Neuronal stem cell (in vitro differentiated cells): ENCODE data around the gene PDZRN3.

ENCODE experiments used
- DNase-seq: peaks from one replicate; pipeline ENCODE4 v3.0.0-alpha.2; 2013; ENCODE audit warnings: low spot score
- H2AFZ ChIP-seq: one replicate; pipeline ENCODE4 v1.6.1; 2013; ENCODE audit warnings: mild to moderate bottlenecking, low read length, inconsistent platforms
- H2AK5ac ChIP-seq: 2 replicates; pipeline ENCODE4 v1.6.1; 2013; ENCODE audit warnings: low read depth, mild to moderate bottlenecking, inconsistent platforms, low read length, moderate library complexity, mixed read lengths
- H2BK120ac ChIP-seq: 2 replicates; pipeline ENCODE4 v1.6.1; 2013; ENCODE audit warnings: low read depth, mild to moderate bottlenecking, inconsistent platforms, low read length, moderate library complexity, mixed read lengths
- H2BK12ac ChIP-seq: one replicate; pipeline ENCODE4 v1.6.1; 2013; ENCODE audit warnings: low read length, inconsistent platforms
- H2BK15ac ChIP-seq: 2 replicates; pipeline ENCODE4 v1.6.1; 2013; ENCODE audit warnings: mild to moderate bottlenecking, low read length, inconsistent platforms, mixed read lengths
- H2BK5ac ChIP-seq: one replicate; pipeline ENCODE4 v1.6.1; 2013; ENCODE audit warnings: inconsistent platforms, mild to moderate bottlenecking, low read length, moderate library complexity
- H3K14ac ChIP-seq: one replicate; pipeline ENCODE4 v1.6.1; 2013; ENCODE audit warnings: low read length, inconsistent platforms
- H3K18ac ChIP-seq: 2 replicates; pipeline ENCODE4 v1.6.1; 2013; ENCODE audit warnings: low read length, inconsistent platforms
- H3K23ac ChIP-seq: 2 replicates; pipeline ENCODE4 v1.6.1; 2013; ENCODE audit warnings: low read depth, mild to moderate bottlenecking, mixed read lengths, low read length, inconsistent platforms; ENCODE audit not compliant: poor library complexity
- H3K27ac ChIP-seq: replicated peaks from 3 replicates; pipeline ENCODE4 v1.5.1; 2013; ENCODE audit warnings: low read length, inconsistent platforms
- H3K27me3 ChIP-seq, 3 experiments: 2 replicates each; pipeline ENCODE4 v1.6.1; 2013; ENCODE audit warnings: low read length in 3 of 3, mild to moderate bottlenecking in 2 of 3, inconsistent platforms in 1 of 3, low read depth in 1 of 3, mixed read lengths in 1 of 3, moderate library complexity in 1 of 3; ENCODE audit not compliant: control insufficient read depth in 3 of 3, insufficient read depth in 3 of 3
- H3K36me3 ChIP-seq, 2 donors: replicated peaks in 1 of 2; 2 replicates each; pipeline ENCODE4 v1.6.1; 2013; ENCODE audit warnings: low read length in 2 of 2; ENCODE audit not compliant: control insufficient read depth in 2 of 2, insufficient read depth in 2 of 2
- H3K4ac ChIP-seq: 2 replicates; pipeline ENCODE4 v1.6.1; 2013; ENCODE audit warnings: inconsistent platforms, mild to moderate bottlenecking, low read length, moderate library complexity
- H3K4me1 ChIP-seq, 2 donors: 1 replicate in 1 of 2; 2 replicates in 1 of 2; pipeline ENCODE4 v1.6.1; 2013; ENCODE audit warnings: low read length in 2 of 2, low read depth in 1 of 2; ENCODE audit not compliant: control insufficient read depth in 2 of 2, insufficient read depth in 1 of 2
- H3K4me2 ChIP-seq: one replicate; pipeline ENCODE4 v1.6.1; 2013; ENCODE audit warnings: mild to moderate bottlenecking, low read length, inconsistent platforms; ENCODE audit not compliant: insufficient read depth, poor library complexity, severe bottlenecking
- H3K4me3 ChIP-seq, 2 donors: 2 replicates each; pipeline ENCODE4 v1.5.1; 2013; ENCODE audit warnings: low read length in 2 of 2, mild to moderate bottlenecking in 2 of 2, inconsistent platforms in 1 of 2, moderate library complexity in 1 of 2
- H3K79me1 ChIP-seq: one replicate; pipeline ENCODE4 v1.6.1; 2013; ENCODE audit warnings: low read depth, mild to moderate bottlenecking, inconsistent platforms, low read length, moderate library complexity
- H3K9ac ChIP-seq: one replicate; pipeline ENCODE4 v1.6.1; 2013; ENCODE audit warnings: mild to moderate bottlenecking, low read depth, low read length, inconsistent platforms; ENCODE audit not compliant: poor library complexity
- H3K9me3 ChIP-seq, 2 donors: replicated peaks in 1 of 2; 2 replicates each; pipeline versions ENCODE3 to v1.6.1; 2013; ENCODE audit warnings: low read length in 2 of 2, mild to moderate bottlenecking in 2 of 2, inconsistent platforms in 1 of 2, low read depth in 1 of 2, mixed read lengths in 1 of 2, moderate library complexity in 1 of 2; ENCODE audit not compliant: control insufficient read depth in 2 of 2, insufficient read depth in 1 of 2
- H4K8ac ChIP-seq: one replicate; pipeline ENCODE4 v1.6.1; 2013; ENCODE audit warnings: low read depth, mild to moderate bottlenecking, inconsistent platforms, low read length, moderate library complexity
- H4K91ac ChIP-seq: one replicate; pipeline ENCODE4 v1.6.1; 2013; ENCODE audit warnings: low read length, low read depth, mild to moderate bottlenecking, inconsistent platforms; ENCODE audit not compliant: poor library complexity
- WGBS, 2 donors: extraction: QIAGEN DNeasy Blood & Tissue Kit; methylation state at CpG; one replicate each; pipeline ENCODE4 v1.1.7; 2013; ENCODE audit warnings: missing lambda C conversion rate in 2 of 2, mixed read lengths in 1 of 2; ENCODE audit not compliant: insufficient read length in 2 of 2, insufficient replicate concordance in 1 of 2; ENCODE audit errors: extremely low coverage in 2 of 2; 5-methylcytosine and 5-hydroxymethylcytosine counted together

PDZRN3 gene

GRCh38 chr3:73399666-73400253, 225.0 kb downstream of the PDZRN3 start:
- H3K23ac ChIP-seq, result no peak overlapping the region
- H3K27me3 ChIP-seq, result no peaks in the 10 kb centered on the region
- H3K9me3 ChIP-seq, result no peaks in the 10 kb centered on the region
- WGBS, 2 donors, result no CpG with 5 or more reads among the region's 3 CpGs
- H2AFZ ChIP-seq, result no peak overlapping the region
- no peak overlapping the region for H3K4me3 ChIP-seq
- no peak overlapping the region for H2BK15ac ChIP-seq
- H2BK5ac ChIP-seq, result no peak overlapping the region
- no peak overlapping the region for H3K4me2 ChIP-seq
- no peak overlapping the region for H2BK12ac ChIP-seq
- H3K36me3 ChIP-seq, result peaks cover 0 to 73% of the 10 kb centered on the region in 2 donors
- no peak overlapping the region for H4K91ac ChIP-seq
- no peak overlapping the region for H3K27ac ChIP-seq
- no peak for DNase-seq
- H3K79me1 ChIP-seq, result no peaks in the 10 kb centered on the region
- no peak overlapping the region for H3K9ac ChIP-seq
- no peak overlapping the region for H2BK120ac ChIP-seq
- peaks cover 3 to 14% of the 10 kb centered on the region in 2 donors for H3K4me1 ChIP-seq
- no peak overlapping the region for H2AK5ac ChIP-seq
- no peak overlapping the region for H4K8ac ChIP-seq
- H3K4ac ChIP-seq, result no peak overlapping the region
- H3K14ac ChIP-seq, result no peak overlapping the region
- no peak overlapping the region for H3K18ac ChIP-seq

GRCh38 chr3:73399106-73399505, 225.6 kb downstream of the PDZRN3 start:
- Histone ChIP-seq H4K8ac (no peak overlapping the region), H3K36me3 (peaks cover 0 to 78% of the 10 kb centered on the region in 2 donors), H2BK12ac (no peak overlapping the region), H3K4me3 (no peak overlapping the region), H3K18ac (no peak overlapping the region), H3K14ac (no peak overlapping the region), H2BK5ac (no peak overlapping the region), H3K9ac (no peak overlapping the region), H3K4ac (no peak overlapping the region), H3K27me3 (no peaks in the 10 kb centered on the region), H4K91ac (no peak overlapping the region), H3K79me1 (no peaks in the 10 kb centered on the region), H3K23ac (no peak overlapping the region), H2AFZ (no peak overlapping the region), H3K9me3 (no peaks in the 10 kb centered on the region), H2BK15ac (no peak overlapping the region), H2AK5ac (no peak overlapping the region), H3K4me1 (peaks cover 1 to 10% of the 10 kb centered on the region in 2 donors), H3K4me2 (no peak overlapping the region), H2BK120ac (no peak overlapping the region), H3K27ac (no peak overlapping the region)
- WGBS, 2 donors, result no CpG with 5 or more reads among the region's 3 CpGs
- DNase-seq, result no peak

GRCh38 chr3:73398084-73398483, 226.7 kb downstream of the PDZRN3 start:
- no peaks in the 10 kb centered on the region for H3K79me1 ChIP-seq
- WGBS, 2 donors, result no CpG with 5 or more reads among the region's 8 CpGs
- H3K4me3 ChIP-seq, result no peak overlapping the region
- no peak overlapping the region for H4K91ac ChIP-seq
- H3K27me3 ChIP-seq, result no peaks in the 10 kb centered on the region
- H2BK120ac ChIP-seq, result no peak overlapping the region
- H2BK12ac ChIP-seq, result no peak overlapping the region
- H3K9me3 ChIP-seq, result no peaks in the 10 kb centered on the region
- no peak overlapping the region for H2AFZ ChIP-seq
- H3K4me2 ChIP-seq, result no peak overlapping the region
- H3K4ac ChIP-seq, result no peak overlapping the region
- H3K18ac ChIP-seq, result peak overlapping the region; percentile 3
- H2AK5ac ChIP-seq, result no peak overlapping the region
- H2BK5ac ChIP-seq, result no peak overlapping the region
- H3K27ac ChIP-seq, result no peak overlapping the region
- H4K8ac ChIP-seq, result no peak overlapping the region
- H3K23ac ChIP-seq, result no peak overlapping the region
- H3K36me3 ChIP-seq, result peaks cover 0 to 78% of the 10 kb centered on the region in 2 donors
- peaks cover 0 to 8% of the 10 kb centered on the region in 2 donors for H3K4me1 ChIP-seq
- no peak overlapping the region for H3K9ac ChIP-seq
- H2BK15ac ChIP-seq, result no peak overlapping the region
- H3K14ac ChIP-seq, result no peak overlapping the region
- no peak for DNase-seq

- Histone ChIP-seq H3K4ac (no peak overlapping the region), H3K36me3 (peaks cover 0 to 78% of the 10 kb centered on the region in 2 donors), H3K9me3 (no peaks in the 10 kb centered on the region), H2BK120ac (no peak overlapping the region), H3K4me2 (no peak overlapping the region), H2AK5ac (no peak overlapping the region), H3K4me3 (no peak overlapping the region), H3K27me3 (no peaks in the 10 kb centered on the region), H3K4me1 (peaks cover 0 to 5% of the 10 kb centered on the region in 2 donors), H3K9ac (no peak overlapping the region), H2BK15ac (no peak overlapping the region), H4K8ac (no peak overlapping the region), H2BK5ac (no peak overlapping the region), H2BK12ac (no peak overlapping the region), H4K91ac (no peak overlapping the region), H3K18ac (no peak overlapping the region), H2AFZ (no peak overlapping the region), H3K79me1 (no peaks in the 10 kb centered on the region), H3K14ac (no peak overlapping the region), H3K27ac (no peak overlapping the region), H3K23ac (no peak overlapping the region)
- no CpG with 5 or more reads among the region's 5 CpGs for WGBS, 2 donors
- DNase-seq, result no peak
Observed at GRCh38 chr3:73394240-73394639, 230.5 kb downstream of the PDZRN3 start.
